Activated CD4-positive, alpha-beta T cell treated with anti-CD3 and anti-CD28 coated beads for 4 hours (primary cell): ENCODE data around the gene LYST.
"Not testable (repeated sequence)": the region's sequence is repeated elsewhere in the genome, so short reads cannot be mapped to it uniquely, and the experiment has no call there.

Experiments
- DNase-seq, 2 donors: peaks; one replicate each; pipeline ENCODE4 v3.0.0-alpha.2; 2020

Gene LYST

DNA sequence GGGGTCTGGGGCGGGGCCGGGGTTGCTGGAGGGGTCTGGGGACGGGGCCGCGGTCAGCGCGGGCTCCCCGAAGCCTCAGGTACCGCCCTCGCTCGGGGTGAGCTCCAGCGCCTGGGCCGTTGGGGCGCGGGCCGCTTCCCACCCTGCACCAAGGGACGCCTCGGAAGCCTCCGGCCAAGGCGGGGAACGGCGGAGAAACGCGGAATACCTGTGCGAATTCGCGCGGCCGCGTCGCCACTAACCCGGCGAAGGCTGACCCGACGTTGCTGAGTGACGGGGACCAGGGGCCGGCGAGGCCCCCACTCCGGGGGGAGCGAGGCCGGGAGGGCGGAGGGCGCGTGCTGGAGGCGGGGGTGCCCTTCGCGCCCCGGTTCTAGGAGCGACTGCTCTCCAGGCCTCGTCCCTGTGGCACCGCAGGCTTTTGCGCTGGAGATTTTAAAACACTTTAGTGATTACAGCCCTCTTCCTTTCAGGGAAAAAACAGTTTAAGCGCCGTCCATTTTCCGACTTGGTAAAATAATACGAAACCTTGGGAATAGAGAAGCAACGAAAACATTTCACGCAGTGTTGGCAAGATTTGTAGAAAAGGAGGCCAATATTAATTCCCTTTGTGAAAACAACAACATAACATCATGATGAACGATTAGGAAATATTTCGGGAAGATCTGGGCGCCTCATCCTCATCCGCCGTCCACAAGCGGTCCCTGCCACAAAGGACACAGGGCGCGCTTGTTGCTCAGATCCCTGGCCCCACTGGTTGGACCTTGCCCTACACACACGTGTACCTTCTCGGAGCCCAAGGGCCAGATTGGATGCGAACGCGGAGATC, 216.2 kb downstream of the LYST start:
- DNase-seq: peak in 1 of 2 donors; percentile 16

DNA sequence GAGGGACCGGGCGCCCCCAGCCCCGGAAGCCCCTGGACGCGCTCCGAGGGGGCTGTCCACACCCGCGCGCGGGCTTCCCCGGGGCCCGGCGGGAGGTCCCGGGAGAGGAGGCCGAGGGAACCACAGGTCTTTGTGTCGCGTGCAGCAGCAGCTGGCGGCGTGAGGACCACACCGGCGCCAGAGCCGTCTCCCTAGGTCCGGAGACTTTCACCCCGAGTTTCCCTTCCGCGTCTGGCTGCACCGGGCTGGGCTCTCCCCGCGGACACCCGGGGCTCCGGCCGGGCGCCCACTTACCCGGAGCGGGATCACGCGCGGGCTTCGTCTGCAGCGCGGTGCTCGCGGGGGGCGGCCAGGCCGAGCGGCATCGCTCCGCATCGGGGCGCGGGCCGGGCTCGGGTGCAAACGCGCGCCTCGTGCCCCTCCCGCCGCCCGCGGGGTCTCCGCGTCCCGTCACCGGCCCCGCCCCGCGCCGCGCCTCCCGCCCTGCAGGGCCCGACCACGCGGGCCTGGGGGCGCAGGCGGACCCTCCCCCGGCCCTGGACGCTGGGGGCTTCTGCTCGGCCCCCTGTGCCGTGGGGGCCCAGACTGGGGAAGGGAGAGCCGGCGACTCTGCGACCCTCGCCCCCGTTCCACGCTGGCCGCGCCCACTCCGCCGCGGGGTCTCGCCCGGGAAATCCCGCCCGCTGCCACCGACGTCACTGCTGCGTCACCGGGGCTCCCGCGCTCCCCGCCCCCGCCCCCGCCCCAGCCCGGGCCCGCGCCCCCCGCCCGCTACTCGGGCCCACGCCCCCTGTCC, 217.1 kb downstream of the LYST start, which contains the start of gene GNG4:
Gene GNG4, minus strand, starts transcription at position 417 of the 796 bp plus-strand sequence. CDS start 65,946 bp downstream, outside the sequence.
- DNase-seq: peak; percentile 35 to 44

DNA sequence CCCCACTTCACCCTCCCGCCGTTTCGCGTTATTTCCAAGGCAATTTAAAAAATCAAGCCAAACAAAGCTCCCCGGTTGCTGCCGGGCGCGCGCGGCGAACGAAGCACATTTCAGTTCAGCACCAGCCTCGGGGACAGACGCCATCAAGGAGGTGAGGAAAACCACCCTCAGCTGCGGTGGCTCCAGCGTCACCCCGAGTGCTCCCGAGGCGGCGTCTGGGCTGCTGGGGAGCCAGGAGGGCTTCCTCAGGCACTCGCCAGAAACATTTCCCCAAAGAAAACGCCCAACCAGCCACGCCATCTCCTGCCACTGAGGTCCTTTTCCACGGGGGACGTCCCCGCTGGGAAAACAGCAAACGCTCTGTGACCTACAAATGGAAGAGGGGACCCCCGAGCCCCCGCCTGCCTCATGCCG, 217.7 kb downstream of the LYST start:
- peak; percentile 48 to 51 for DNase-seq

DNA sequence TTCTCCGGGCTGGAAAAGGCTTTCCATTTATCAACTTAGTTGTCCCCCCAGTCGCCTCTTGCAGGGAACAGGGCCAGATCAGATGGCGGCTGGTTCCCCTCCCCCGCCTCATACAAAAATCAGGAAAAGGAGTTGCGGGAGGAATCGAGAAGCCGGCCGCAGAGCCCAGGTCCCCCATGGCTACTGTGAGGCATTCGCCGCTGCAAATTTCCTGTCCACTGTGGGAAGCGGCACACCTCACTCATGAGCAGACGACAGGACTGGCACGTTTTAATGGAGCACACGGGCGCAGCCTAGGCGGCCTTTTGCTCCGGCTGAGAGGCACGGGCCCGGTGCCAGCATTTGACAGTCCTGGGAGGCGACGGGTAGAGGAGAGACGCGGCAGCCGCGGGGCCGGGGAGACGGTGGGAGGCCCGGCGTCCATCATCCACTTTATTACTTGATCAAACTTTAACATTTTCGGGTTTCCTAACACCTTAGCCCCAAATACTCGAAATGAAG, 218.2 kb downstream of the LYST start:
- DNase-seq: no peak

DNA sequence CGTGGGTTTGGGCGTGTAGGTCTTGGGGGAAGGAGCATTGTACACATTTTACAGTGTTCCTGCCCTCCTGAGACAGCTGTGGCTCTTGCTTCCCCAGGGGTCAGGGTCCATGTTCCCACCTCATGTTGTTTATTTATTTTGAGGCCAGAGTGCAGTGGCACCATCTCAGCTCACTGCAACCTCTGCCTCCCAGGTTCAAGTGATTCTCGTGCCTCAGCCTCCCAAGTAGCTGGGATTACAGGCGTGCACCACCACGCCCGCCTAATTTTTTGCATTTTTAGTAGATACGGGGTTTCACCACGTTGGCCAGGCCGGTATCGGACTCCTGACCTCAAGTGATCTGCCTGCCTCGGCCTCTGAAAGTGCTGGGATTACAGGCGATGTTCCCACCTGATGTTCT, 219.2 kb downstream of the LYST start:
- DNase-seq: not testable (repeated sequence)

DNA sequence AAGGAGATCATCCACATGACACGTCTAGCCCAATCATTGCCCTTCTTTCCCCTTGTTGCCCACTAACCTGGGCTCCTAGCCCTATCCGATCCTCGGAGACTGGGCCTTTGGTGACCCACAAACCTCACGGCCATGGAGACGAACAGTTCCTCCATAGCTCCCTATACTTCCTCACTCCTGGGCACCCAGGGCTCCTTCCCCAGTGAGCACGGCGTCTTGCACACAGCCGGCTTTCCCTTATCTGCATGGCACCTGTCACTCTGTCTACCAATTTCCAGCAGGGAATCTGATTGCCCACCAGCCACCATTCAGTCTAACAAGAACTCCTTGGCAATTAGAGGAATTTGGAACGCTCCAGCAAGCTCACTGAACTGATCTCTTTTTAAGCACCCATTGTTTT, 220.2 kb downstream of the LYST start:
- no peak for DNase-seq

DNA sequence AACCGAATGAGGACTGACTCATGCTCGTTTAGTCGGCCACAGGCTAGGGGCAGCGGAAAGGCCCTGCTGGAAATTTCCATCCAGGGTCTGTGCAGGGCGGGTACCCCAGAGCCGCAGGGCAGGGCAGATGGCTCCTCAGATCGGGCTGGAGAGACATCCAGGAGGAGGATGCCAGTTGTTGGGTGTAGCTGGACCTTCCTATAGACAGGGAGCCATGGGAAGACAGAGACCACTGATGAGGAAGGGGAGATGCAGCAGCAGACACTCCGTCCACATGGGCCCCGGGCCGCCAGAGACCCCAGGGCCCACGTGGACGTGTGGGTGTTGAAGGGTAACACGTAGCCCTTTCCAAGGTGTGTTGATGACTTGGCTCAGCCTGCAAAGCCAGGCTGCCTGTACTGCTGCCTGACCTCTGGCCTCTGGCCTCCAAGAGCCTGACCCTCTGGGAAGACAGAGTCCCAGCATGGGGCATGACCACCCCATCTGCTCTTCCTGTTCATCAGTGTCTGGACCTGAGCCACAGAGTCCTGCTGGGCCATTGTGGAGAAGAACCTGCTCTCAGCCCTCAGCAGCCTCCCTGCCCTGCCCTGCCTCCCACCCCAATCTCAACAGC, 221.9 kb downstream of the LYST start:
- no peak for DNase-seq

DNA sequence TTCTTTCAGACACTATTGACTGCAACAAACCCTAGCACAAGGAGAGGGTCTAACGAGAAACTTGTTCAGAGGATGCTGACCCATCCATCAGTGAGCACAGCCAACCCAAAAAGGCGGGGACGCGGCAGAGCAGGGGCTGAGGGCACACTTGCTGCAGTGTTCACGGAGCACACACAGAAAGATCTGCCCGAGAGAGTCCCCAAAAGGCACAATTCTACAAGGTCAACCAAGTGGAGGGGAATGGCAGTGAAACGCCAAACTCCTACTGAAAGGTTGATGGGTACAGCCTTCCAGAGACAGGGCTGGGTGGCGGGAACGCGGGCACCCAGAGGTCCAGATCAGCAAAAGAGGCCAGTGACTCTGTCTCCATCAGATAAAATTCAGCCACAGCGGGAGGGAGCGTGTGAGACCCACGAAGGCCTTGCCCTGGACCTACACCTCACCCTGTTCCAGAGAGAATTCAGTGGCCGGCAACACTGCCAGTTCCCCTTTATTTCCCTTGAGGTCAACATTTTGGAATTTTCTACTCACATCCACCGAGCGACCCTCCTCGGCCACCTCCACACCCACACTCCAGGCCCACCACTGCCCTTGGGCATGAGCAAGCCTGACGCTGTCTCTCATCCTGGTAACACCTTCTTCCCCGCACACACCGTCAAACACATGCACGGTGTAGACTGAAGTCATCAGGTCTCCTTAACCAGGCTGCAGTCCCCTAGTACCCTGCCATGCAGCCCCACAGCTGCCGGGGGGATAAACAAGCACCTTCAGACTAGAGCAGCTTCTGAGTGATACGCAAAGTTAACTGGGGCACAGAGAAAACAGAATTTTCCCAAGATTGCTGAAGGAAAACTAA, 222.6 kb downstream of the LYST start:
- DNase-seq: no peak

DNA sequence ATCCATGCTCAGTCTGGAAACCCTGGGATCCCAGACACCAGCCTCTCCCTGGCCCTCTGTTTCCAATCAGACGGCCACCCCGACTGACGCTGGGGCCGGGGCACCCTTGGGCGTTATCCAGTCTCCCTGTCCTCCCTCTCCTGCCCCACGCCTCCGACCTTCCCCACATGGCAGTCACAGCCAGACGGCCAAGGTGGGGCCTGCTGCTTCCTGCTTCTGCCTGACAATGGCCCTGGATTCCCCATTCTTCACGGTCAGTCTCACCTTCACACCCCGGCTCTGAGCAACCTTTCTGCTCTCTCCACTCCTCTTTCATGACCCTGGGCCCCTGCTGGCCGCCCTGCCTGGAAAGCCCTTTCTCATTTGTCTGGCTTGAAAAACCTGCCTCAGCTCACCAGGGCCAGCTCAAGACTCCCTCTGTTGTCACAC, 223.7 kb downstream of the LYST start:
- DNase-seq: no peak

DNA sequence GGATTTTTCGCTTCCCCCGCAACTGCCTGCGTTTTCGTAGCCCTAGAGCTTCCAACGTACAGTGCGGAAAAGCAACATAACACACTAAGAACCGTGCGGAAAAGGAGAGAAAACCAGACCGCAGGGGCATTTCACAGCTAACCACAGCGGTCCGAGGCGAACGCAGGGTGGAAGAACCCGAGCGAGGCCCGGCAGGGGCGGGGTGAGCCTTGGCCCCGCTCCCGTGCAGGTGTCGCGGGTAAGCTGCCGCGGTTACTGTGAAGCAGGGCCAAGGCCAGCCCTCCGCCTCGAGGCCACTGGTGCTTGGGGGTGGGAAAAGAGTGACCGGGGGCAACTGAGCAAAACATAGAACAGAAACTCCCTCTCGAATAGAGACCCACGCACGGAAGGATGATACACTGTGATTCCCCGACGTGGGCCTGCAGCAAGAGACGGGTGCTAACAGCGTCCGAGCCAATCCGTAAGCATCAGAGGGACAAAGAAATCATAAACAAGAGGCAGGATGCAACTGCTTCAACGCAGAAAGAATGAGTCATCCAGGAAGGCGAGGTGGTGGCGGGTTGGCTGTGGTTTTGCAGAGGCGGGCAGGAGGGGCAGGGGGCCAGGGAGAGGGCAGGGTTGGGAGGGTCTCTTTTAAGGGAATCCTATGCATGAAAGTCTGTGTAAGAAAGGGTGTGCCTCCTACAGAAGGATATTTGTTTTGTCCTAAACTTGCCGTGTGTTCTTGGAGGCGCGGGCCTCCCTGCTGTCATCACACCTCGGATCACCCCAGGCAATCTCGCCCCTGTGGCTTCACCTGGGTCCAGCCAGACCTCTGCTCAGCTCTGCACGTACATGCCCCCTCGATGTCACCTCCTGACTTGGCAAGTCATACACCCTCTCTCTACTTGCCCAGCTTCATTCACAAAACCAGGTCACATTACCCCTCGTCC, 224.4 kb downstream of the LYST start:
- peak; percentile 52 to 66 for DNase-seq

DNA sequence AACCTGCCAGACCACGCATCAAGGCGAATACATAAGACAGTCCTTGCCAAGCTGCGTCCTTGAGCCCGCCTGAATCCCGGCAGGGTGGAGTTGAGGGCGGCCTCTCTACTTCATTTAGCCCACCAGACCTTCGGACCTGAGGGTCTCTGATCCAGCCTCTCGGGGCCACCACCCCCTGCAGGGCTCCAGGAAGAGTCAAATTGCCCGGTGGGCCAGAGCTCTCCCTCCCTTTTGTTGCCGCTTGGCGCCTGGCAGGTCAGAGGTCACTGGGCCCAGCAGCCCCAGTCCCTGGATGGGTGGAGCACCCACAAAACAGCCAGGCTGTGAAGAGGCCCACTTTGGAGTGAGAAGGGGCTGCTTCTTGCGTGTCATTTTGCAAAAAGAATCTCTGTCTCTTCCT, 226.1 kb downstream of the LYST start:
- DNase-seq: no peak

DNA sequence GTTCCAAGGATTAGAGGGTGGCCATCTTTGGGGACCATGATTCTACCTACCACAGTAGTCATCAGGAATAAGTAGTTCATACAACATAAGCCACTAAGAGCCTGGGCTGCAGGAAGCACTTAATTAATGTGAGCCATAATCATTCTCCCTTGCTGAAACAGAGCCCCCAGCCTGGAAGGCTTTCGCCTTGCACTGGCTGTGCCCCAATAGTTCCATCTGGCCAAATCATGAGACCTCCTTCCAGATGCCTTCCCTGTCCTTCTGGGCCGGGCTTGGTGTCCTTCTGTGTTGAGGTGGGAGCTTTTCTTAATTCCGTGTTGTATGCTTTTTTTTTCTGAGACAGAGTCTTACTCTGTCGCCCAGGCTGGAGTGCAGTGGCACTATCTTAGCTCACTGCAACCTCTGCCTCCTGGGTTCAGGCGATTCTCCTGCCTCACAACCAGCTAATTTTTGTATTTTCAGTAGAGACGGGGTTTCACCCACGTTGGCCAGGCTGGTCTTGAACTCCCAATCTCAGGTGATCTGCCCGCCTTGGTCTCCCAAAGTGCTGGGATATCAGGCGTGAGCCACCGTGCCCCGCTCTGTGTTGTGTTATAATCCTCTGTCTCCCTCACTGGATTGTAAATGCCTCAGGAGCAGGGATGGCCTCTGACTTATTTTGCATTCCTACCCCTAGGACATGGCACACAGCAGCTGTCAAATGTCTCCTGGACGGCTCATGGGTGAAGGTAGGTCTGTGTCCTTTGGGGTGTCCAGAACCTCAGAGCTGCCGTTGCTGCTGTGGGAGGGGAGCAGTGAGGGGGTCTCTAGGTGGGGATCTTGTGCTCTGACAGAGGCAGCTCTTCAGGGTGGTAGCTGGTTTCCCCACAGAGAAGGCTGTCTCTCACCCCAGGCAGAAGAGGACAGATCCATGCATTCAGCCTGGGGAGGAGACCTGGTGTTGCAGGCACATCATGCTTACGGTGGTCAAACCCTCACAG, 227.2 kb downstream of the LYST start:
- DNase-seq: no peak

DNA sequence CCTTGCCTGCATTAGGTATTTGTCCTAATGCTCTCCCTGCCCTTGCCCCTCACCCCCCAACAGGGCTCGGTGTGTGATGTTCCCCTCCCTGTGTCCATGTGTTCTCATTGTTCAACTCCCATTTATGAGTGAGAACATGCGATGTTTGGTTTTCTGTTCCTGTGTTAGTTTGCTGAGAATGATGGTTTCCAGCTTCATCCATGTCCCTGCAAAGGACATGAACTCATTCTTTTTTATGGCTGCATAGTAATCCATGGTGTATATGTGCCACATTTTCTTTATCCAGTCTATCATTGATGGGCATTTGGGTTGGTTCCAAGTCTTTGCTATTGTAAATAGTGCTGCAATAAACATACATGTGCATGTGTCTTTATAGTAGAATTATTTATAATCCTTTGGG, 228.1 kb downstream of the LYST start:
- DNase-seq: not testable (repeated sequence)

DNA sequence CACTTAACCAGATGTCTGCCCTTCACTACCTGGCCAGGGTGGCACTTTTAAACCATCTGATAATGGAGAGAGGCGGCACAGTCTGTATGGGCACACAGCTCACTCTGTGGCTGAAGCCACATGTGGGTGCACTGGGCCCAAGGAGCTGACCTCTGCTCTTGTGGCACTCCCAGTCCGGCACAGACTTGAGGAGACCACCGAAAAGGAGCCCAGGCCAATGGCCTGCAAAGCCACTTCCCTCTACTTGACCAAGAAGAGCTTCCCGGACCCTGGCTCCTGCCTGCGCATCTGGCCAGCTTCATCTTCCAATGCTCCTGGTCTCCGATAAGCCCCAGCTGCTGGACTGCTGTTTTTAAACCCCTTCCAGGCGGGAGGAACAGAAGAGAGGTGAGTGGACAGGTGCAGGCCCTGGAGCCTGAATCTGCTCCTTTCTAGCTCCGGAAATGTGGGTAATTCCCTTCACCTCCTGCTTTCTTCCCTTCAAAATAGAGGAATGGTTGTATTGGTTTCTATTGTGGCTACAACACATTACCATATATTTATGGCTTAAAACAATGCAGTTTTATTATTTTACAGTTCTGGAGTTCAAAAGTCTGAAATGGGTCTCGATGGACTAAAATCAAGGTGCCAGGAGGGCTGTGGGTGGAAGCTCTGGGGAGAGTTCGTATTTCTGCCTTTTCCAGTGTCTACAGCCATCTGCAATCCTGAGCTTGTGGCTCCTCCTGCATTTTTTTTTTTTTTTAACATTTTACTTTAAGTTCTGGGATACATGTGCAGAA, 228.8 kb downstream of the LYST start:
- no peak for DNase-seq

DNA sequence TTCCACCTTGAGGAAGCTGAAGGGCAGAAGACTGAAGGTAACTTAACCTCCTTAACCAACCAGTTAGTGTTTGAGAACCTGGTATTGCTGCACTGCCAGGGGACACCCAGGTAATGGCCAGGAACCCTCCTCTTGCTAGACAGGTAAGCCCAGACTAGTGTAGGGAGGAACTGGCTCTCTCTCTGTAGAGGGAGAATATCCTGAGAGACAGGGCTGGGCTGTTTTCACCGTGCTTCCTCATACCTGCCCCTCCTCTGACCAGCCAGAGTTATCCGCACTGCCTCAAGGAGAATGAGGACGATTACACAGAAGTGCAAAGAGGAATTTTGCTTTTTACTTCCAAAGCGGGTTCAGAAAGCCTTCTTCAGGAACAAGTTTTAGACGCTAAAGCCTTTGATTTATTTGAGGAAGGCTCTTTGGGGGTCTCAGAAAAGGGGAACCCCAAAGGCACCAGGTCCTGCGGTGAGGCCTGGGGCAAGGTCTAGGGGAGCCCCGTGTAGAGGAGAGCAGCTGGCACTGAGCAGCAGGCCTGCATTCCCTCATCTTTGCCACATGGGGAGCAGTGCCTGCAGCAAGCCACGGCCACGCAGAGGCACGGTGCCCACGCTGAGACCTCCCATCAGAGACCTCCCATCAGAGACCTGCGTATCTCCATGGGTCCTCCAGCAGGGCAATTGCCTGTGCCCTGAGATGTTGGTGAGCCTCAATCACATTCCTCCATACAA, 230.6 kb downstream of the LYST start:
- DNase-seq: no peak

DNA sequence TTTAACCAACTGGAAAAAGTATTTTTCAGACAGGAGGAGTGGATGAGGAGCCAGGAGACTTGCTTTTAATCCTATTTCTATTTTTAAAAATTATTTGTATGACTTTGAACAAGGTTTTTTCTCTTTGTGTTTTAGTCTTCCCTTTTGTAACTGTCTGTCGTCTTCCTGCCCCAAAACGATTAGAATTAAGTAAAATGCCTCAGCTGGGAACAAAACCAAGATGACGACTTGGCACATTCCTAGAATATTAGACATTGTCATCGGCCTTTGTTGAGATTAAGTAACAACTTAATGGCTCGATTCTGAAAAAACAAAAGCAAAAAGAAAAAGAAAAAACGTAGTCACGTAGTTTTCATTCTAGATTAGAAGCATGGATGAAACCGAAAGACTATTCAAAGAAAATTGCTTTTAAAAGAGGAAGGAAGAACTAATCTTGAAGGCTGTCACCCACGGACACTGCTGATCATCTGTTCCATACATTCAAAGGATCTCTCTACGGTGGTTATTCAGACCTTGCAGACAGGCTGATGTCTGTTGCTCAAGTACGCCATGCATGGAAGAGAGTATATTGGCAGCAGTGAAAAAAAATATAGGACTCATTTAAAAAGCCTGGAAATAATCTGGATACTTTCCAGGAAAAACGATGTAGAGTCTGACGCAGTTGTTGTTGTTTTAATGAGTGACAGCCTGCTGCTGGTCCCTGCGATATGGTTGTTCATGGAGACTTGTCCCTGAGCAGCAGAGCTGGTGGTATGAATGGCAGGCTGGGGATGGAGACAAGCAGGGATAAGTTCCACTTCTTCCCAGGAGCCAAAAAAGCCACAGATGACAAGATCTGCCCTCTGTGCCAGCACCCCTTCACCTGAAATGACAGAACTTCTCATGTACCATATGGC, 234.0 kb downstream of the LYST start:
- no peak for DNase-seq

DNA sequence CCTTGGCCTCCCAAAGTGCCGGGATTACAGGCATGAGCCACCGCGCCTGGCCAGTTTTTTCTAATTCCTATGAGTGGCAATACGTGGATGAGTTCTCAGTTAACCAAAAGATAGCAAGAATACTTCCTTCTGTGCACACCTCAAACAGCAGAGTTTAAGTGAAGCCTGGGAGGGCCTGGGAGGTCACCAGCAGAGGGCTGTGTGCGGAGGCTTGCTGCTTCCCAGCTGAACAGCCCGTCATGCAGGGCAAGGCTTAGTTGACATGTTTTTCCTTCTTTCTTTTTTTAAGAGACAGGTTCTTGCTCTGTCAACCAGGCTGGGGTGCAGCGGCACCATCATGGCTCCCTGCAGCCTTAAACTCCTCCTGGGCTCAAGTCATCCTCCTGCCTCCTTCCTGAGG, 234.9 kb downstream of the LYST start:
- DNase-seq: no peak
